Natural killer cell (primary cell): Measurements from ENCODE around the gene PTPRK. TPM values are rescaled to one million over a fixed set of nuclear protein-coding genes. Genes with fewer than 3 reads are reported as not detected.

Experiments
- ATAC-seq, 3 donors: fragments of 150-1000 bp in 2 of 3; fragments of 200-7000 bp in 1 of 3; cut with Tn5 transposase; 1 replicate in 1 of 3; 2 replicates in 2 of 3; pipeline ENCODE4 v1.10.0; 2021; ENCODE audit warnings: mild to moderate bottlenecking in 2 of 3, moderate library complexity in 2 of 3
- DNase-seq, 2 donors: peaks; one replicate each; pipeline versions ENCODE4 v3.0.0 to v3.0.0-alpha.2; 2013 to 2021; ENCODE audit warnings: mixed read lengths in 1 of 2
- H3K27ac ChIP-seq: one replicate; pipeline ENCODE4 v1.5.1; 2013; ENCODE audit warnings: mild to moderate bottlenecking, low read length
- H3K27me3 ChIP-seq: one replicate; pipeline ENCODE4 v1.6.1; 2013; ENCODE audit warnings: low read length; ENCODE audit not compliant: control insufficient read depth, insufficient read depth
- H3K36me3 ChIP-seq: one replicate; pipeline ENCODE4 v1.6.1; 2013; ENCODE audit warnings: low read length; ENCODE audit not compliant: control insufficient read depth, insufficient read depth
- H3K4me1 ChIP-seq: one replicate; pipeline ENCODE4 v1.6.1; 2013; ENCODE audit warnings: low read length; ENCODE audit not compliant: control insufficient read depth, insufficient read depth
- H3K4me3 ChIP-seq: one replicate; pipeline ENCODE4 v1.5.1; 2013; ENCODE audit warnings: low read length
- H3K9me3 ChIP-seq: one replicate; pipeline ENCODE4 v1.6.1; 2013; ENCODE audit warnings: low read length; ENCODE audit not compliant: control insufficient read depth, insufficient read depth
- H3K27ac Mint-ChIP-seq, 2 donors: one replicate each; pipeline ENCODE4 v1.8.0; 2022; ENCODE audit warnings: mild to moderate bottlenecking in 2 of 2, mixed read lengths in 2 of 2, moderate library complexity in 1 of 2
- H3K27me3 Mint-ChIP-seq, 2 donors: one replicate each; pipeline ENCODE4 v1.8.0; 2022; ENCODE audit warnings: low read depth in 2 of 2, mixed read lengths in 2 of 2
- H3K36me3 Mint-ChIP-seq: one replicate; pipeline ENCODE4 v1.8.0; 2022; ENCODE audit warnings: mixed read lengths
- H3K4me1 Mint-ChIP-seq, 2 donors: one replicate each; pipeline ENCODE4 v1.8.0; 2022; ENCODE audit warnings: mixed read lengths in 2 of 2
- H3K4me3 Mint-ChIP-seq: one replicate; pipeline ENCODE4 v1.8.0; 2022; ENCODE audit warnings: mild to moderate bottlenecking, moderate library complexity, mixed read lengths
- H3K9me3 Mint-ChIP-seq, 2 donors: one replicate each; pipeline ENCODE4 v1.8.0; 2022; ENCODE audit warnings: mixed read lengths in 2 of 2
- WGBS: methylation state at CpG from one replicate; pipeline ENCODE4 v1.1.7; 2013; ENCODE audit warnings: missing lambda C conversion rate; ENCODE audit not compliant: insufficient coverage; 5-methylcytosine and 5-hydroxymethylcytosine counted together
- intact Hi-C: fragments of 100-400 bp; cut with micrococcal nuclease; formaldehyde crosslinking; loops from one replicate; pipeline ENCODE4 v1.14.2; 2022
- total RNA-seq, 4 donors: library from RNA; stranded (reverse); fragments of 120-200 nt in 1 of 4; gene quantifications; one replicate each; pipeline versions ENCODE4 v1.2.3 to v1.2.4, GENCODE V29; 2013 to 2022
- TF ChIP-seq, protein P1 (sequence below): fragments of 200-600 bp; IDR thresholded peaks from one replicate; pipeline ENCODE4 v1.8.0; 2022; ENCODE audit warnings: antibody characterized with exemption

The PTPRK gene
- total RNA-seq, 3 donors from 2014 or later (not counting 1 experiment from before 2014, with no cell fraction given) = 0.14 to 1.2 (median 0.95) TPM

DNA sequence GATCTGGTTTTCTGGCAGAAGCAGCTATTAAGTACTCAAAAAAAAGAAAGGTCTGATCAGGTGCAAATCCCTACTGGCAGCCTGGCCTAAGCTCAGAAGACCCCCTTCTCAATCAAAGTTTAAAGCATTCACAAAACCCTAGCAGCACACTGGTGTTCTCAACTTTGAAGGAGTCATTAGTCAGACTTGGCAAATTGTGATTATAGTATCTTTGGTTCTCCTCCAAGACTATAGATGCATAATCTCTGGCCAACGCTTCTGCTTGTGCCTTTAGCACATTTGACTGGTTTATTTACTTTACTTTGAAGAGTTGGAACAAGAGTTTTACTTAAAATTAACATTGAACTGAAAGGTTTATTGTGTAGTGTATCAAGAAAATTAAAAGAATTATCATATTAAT is 248.9 kb downstream of the PTPRK start:
- Histone ChIP-seq H3K27ac (no peak overlapping the region), H3K27me3 (no peaks in the 10 kb centered on the region), H3K36me3 (no peaks in the 10 kb centered on the region), H3K9me3 (no peaks in the 10 kb centered on the region), H3K4me3 (no peak overlapping the region), H3K4me1 (no peaks in the 10 kb centered on the region)
- peaks cover 0 to under 1% of the 10 kb centered on the region in 2 donors for H3K9me3 Mint-ChIP-seq
- TF ChIP-seq, protein P1, sequence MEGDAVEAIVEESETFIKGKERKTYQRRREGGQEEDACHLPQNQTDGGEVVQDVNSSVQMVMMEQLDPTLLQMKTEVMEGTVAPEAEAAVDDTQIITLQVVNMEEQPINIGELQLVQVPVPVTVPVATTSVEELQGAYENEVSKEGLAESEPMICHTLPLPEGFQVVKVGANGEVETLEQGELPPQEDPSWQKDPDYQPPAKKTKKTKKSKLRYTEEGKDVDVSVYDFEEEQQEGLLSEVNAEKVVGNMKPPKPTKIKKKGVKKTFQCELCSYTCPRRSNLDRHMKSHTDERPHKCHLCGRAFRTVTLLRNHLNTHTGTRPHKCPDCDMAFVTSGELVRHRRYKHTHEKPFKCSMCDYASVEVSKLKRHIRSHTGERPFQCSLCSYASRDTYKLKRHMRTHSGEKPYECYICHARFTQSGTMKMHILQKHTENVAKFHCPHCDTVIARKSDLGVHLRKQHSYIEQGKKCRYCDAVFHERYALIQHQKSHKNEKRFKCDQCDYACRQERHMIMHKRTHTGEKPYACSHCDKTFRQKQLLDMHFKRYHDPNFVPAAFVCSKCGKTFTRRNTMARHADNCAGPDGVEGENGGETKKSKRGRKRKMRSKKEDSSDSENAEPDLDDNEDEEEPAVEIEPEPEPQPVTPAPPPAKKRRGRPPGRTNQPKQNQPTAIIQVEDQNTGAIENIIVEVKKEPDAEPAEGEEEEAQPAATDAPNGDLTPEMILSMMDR = no peak
- intact Hi-C loops = no loop called here
- DNase-seq (no peak), ATAC-seq (no peak)
- no peaks in the 10 kb centered on the region for H3K4me1 Mint-ChIP-seq
- no peaks in the 10 kb centered on the region for H3K36me3 Mint-ChIP-seq
- WGBS = 67% methylated on average over 1 of the region's 1 CpG
- no peak overlapping the region for H3K4me3 Mint-ChIP-seq
- no peaks in the 10 kb centered on the region for H3K27me3 Mint-ChIP-seq
- no peak overlapping the region for H3K27ac Mint-ChIP-seq

GRCh38 chr6:128271011-128271410 is 249.4 kb downstream of the PTPRK start:
- TF ChIP-seq, protein P1 = no peak
- WGBS = 75% methylated on average over 2 of the region's 2 CpGs
- Histone ChIP-seq H3K4me3 (no peak overlapping the region), H3K9me3 (no peaks in the 10 kb centered on the region), H3K36me3 (no peaks in the 10 kb centered on the region), H3K27me3 (no peaks in the 10 kb centered on the region), H3K4me1 (no peaks in the 10 kb centered on the region), H3K27ac (no peak overlapping the region)
- H3K4me3 Mint-ChIP-seq = no peak overlapping the region
- H3K27me3 Mint-ChIP-seq = no peaks in the 10 kb centered on the region
- intact Hi-C loops = no loop called here
- no peak overlapping the region for H3K27ac Mint-ChIP-seq
- DNase-seq = no peak
- peaks cover 0 to 2% of the 10 kb centered on the region in 2 donors for H3K9me3 Mint-ChIP-seq
- ATAC-seq = no peak
- no peaks in the 10 kb centered on the region for H3K36me3 Mint-ChIP-seq
- H3K4me1 Mint-ChIP-seq = no peaks in the 10 kb centered on the region

GRCh38 chr6:128266946-128267345 is 253.5 kb downstream of the PTPRK start:
- WGBS = no CpG with 5 or more reads among the region's 1 CpG
- no peaks in the 10 kb centered on the region for H3K36me3 Mint-ChIP-seq
- no peak overlapping the region for H3K27ac ChIP-seq
- no peak for ATAC-seq
- TF ChIP-seq, protein P1 = no peak
- no peaks in the 10 kb centered on the region for H3K36me3 ChIP-seq
- no peak for DNase-seq
- H3K4me1 ChIP-seq = no peaks in the 10 kb centered on the region
- H3K4me3 ChIP-seq = no peak overlapping the region
- H3K4me1 Mint-ChIP-seq = no peaks in the 10 kb centered on the region
- peaks cover 0 to 3% of the 10 kb centered on the region in 2 donors for H3K9me3 Mint-ChIP-seq
- no peaks in the 10 kb centered on the region for H3K9me3 ChIP-seq
- intact Hi-C loops = no loop called here
- no peaks in the 10 kb centered on the region for H3K27me3 Mint-ChIP-seq
- H3K4me3 Mint-ChIP-seq = no peak overlapping the region
- H3K27me3 ChIP-seq = no peaks in the 10 kb centered on the region
- H3K27ac Mint-ChIP-seq = no peak overlapping the region

GRCh38 chr6:128265706-128266105 is 254.7 kb downstream of the PTPRK start:
- Mint-ChIP-seq H3K4me3 (no peak overlapping the region), H3K27me3 (no peaks in the 10 kb centered on the region), H3K27ac (no peak overlapping the region), H3K9me3 (peaks cover 0 to 3% of the 10 kb centered on the region in 2 donors), H3K36me3 (no peaks in the 10 kb centered on the region), H3K4me1 (no peaks in the 10 kb centered on the region)
- Histone ChIP-seq H3K27ac (no peak overlapping the region), H3K4me3 (no peak overlapping the region), H3K9me3 (no peaks in the 10 kb centered on the region), H3K27me3 (no peaks in the 10 kb centered on the region), H3K36me3 (no peaks in the 10 kb centered on the region), H3K4me1 (no peaks in the 10 kb centered on the region)
- DNase-seq (no peak), ATAC-seq (no peak)
- intact Hi-C loops = no loop called here
- 92% methylated on average over 3 of the region's 3 CpGs for WGBS
- TF ChIP-seq, protein P1 = no peak
